Retinal pigment epithelial cell (primary cell): ENCODE data around the gene ADGRL3.
"Not testable (repeated sequence)": the region's sequence is repeated elsewhere in the genome, so short reads cannot be mapped to it uniquely, and the experiment has no call there.

ENCODE experiments used
- DNase-seq: peaks from one replicate; pipeline ENCODE4 v3.0.0-alpha.2; 2010; ENCODE audit warnings: low read depth
- H3K4me3 ChIP-seq: 2 replicates; pipeline ENCODE4 v1.5.1; 2011; ENCODE audit warnings: mild to moderate bottlenecking, low read length, control low read depth, moderate library complexity
- TF ChIP-seq, protein P1 (sequence below): conservative IDR thresholded peaks from 2 replicates; pipeline ENCODE4 v1.5.1; 2011; ENCODE audit warnings: low read depth, low read length, control low read depth, inconsistent platforms

ADGRL3 gene

DNA sequence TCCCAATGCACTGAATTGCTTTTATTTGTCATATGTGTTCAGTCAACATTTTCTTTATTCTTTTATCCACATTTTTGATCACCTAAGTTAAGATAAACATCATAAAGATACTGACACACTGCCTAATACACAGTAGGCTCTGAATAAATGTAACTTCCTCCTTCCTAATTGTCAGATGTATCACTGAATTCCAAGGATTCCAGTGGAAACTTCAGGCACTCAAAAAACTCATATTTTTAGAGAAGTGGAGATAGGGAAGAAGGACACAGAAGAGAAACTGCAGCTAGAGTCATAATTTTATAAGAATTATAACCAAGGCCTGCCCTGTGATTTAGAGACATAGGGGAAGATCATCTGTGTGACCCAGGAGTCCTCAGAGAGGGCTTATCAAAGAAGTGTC is 753.3 kb downstream of the ADGRL3 start:
- TF ChIP-seq, protein P1, sequence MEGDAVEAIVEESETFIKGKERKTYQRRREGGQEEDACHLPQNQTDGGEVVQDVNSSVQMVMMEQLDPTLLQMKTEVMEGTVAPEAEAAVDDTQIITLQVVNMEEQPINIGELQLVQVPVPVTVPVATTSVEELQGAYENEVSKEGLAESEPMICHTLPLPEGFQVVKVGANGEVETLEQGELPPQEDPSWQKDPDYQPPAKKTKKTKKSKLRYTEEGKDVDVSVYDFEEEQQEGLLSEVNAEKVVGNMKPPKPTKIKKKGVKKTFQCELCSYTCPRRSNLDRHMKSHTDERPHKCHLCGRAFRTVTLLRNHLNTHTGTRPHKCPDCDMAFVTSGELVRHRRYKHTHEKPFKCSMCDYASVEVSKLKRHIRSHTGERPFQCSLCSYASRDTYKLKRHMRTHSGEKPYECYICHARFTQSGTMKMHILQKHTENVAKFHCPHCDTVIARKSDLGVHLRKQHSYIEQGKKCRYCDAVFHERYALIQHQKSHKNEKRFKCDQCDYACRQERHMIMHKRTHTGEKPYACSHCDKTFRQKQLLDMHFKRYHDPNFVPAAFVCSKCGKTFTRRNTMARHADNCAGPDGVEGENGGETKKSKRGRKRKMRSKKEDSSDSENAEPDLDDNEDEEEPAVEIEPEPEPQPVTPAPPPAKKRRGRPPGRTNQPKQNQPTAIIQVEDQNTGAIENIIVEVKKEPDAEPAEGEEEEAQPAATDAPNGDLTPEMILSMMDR, result no peak
- no peak overlapping the region for H3K4me3 ChIP-seq
- DNase-seq, result no peak

DNA sequence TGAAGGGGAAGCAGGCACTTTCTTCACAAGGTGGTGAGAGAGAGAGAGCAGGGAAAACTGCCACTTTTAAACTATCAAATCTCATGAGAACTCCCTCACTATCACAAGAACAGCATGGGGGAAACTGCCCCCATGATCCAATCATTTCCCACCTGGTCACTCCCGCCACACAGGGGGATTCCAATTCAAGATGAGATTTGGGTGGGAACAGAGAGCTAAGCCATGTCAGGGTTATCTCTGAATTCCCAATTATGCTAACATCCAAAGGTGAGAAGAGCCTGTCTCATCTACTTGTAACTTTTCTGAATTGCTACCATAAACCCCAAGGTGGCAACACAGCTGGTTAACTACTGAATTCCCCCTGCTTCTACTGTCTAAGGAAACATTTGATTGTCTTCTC is 758.5 kb downstream of the ADGRL3 start:
- no peak for DNase-seq
- TF ChIP-seq, protein P1, result no peak
- no peak overlapping the region for H3K4me3 ChIP-seq

DNA sequence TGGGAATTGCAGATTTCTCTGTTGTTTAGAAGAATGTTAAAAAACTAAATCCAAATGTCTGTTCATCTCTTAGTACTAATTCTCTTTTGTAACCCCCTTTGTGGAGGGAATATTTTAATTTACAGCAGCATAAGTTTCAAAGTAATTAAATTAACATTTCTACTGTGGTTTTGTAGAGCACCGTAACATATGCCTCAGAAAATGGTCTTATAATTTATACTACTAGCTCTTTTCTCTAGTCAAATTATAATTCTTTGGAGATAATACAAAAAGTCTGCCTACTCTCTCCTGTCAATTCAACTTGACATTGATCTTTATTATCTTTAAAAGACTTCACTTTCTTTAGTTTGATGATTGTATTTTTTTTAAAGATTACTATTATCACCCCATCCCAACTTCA is 759.0 kb downstream of the ADGRL3 start:
- DNase-seq, result no peak
- H3K4me3 ChIP-seq, result no peak overlapping the region
- TF ChIP-seq, protein P1, result no peak

DNA sequence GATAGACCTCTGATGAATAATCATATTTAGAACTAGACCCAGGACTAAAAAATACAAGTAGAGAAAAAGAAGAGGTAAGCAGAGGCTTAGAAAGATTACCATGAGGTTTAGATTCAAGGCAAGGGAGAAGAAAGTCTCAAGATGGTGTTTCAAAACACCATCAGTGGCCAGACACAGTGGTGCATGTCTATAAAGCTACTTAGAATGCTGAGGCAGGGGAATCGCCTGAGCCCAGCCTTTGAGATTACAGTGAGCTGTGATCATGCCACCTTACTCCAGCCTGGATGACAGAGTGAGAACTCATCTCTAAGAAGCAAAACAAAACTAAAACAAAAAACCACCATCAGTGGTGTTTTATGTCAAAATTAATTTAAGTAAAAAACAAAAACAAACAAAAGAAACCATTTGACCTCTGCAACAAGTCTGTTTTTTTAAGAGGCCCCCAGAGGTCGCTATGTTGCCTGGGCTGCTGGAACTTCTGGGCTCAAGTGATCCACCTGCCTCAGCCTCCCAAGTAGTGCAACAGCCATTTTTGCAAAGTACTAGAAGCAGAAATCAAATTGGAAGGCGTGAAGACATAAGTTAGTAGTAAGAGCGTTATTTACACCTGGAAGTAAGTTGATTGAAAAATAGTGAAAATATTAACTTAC is 784.3 kb downstream of the ADGRL3 start:
- TF ChIP-seq, protein P1, result peak; percentile 8
- no peak for DNase-seq
- no peak overlapping the region for H3K4me3 ChIP-seq

DNA sequence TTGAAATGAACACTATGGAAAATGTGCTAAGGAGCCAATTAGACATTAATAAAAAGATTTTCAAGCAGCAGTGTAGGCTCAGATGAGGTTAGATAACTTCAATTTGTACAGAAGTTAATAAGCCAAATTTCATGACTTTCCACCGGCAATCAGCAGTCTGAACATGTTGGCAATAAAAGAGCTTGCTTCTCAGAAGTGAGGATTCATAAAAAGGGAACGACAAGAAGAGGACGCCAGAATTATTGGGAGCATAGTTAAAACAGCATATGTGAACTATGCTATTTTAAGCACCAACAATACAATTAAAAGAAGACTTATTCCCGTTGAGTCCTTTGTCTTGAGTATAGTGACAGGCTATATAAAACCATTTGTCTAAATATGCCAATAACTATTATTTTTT is 785.3 kb downstream of the ADGRL3 start:
- no peak for DNase-seq
- TF ChIP-seq, protein P1, result no peak
- no peak overlapping the region for H3K4me3 ChIP-seq

DNA sequence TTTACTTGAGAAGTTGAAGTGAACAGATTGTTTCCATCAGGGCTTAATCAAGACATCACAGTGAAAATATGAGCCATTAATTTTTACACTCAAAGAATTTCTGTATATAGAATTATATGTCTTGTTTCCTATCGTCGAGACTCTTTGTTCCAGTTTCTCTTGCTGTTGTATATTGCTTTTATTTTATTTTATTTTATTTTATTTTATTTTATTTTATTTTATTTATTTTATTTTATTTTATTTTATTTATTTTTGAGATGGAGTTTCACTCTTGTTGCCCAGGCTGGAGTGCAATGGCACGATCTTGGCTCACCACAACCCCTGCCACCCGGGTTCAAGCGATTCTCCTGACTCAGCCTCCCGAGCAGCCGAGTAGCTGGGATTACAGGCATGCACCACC is 786.8 kb downstream of the ADGRL3 start:
- not testable (repeated sequence) for DNase-seq, H3K4me3 ChIP-seq

DNA sequence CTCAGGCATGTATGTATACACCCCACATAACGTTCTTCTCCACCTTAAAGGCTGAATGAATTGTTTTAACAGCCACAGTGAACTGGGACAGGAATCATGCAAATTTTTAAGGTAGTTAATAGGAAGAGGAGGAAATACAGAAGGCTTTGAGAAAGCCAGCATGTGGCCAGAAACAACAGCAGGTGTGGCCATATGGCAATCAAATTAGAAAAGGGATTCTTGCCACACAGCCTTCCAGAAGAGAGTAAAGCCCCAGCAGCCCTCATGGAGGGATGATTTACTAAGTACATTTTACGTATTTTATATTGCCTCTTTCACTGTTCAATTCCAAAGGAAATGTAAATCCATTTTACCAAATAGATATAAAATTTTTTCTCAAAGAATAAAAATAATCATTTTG is 792.2 kb downstream of the ADGRL3 start:
- DNase-seq, result no peak

More for the DNA sequence above, 792.2 kb downstream of the ADGRL3 start:
- TF ChIP-seq, protein P1, result no peak
- no peak overlapping the region for H3K4me3 ChIP-seq
